ENCODE measurements around the gene CEPT1.

DNA sequence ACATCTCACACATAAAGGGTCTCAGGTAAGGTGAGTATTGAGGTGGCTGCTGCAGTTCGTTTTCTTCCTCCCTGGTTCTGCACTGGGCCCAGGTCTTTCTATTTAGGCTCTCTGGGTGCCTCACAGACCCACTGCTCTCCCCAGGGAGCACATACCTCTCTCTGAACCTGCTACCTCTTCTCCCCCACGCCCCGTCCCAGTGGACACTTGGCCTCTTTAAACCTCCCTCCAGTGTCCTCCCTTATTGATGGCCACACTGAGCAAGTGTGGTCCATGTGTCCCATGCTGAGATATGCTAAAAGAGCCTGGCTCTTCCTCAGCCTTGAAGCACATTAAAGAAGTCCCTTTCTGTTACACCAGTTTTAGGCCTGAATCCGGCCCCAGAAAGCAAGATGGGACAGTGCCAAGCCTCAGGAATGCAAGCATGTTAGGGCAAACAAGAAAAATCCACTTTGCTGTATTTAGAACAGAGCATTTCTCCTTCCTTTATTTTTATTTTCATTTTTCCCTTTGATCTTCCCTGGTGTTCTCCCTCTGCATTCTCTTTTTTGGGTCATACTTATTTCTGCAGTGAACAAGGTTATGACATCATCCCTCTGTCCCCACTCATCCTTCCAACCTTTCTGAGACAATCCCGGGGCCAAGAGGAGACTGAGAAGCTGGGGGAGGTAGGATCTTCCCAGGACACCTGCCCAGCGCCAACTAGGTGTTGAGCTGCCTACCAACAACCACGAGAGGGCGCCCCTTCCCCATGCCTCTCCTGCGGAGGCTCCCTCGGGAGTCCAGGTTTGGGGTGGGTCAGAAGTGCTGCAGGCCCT is 82.5 kb downstream of the CEPT1 start:
- TF ChIP-seq CTCF (conservative IDR thresholded peaks at IDR 0.05) (peak; percentile 100), EZH2 (IDR thresholded peaks at IDR 0.05; ENCODE audit: low read depth) (no peak)
